GM12874 (cell line): ENCODE measurements around the gene TBC1D32.

ENCODE experiments used
- TF ChIP-seq, protein P1 (sequence below): IDR thresholded peaks from 2 replicates; pipeline ENCODE4 v1.5.1; 2011; ENCODE audit warnings: low read depth, mild to moderate bottlenecking, control low read depth, low read length, moderate library complexity; ENCODE audit not compliant: insufficient read depth

Gene TBC1D32

DNA sequence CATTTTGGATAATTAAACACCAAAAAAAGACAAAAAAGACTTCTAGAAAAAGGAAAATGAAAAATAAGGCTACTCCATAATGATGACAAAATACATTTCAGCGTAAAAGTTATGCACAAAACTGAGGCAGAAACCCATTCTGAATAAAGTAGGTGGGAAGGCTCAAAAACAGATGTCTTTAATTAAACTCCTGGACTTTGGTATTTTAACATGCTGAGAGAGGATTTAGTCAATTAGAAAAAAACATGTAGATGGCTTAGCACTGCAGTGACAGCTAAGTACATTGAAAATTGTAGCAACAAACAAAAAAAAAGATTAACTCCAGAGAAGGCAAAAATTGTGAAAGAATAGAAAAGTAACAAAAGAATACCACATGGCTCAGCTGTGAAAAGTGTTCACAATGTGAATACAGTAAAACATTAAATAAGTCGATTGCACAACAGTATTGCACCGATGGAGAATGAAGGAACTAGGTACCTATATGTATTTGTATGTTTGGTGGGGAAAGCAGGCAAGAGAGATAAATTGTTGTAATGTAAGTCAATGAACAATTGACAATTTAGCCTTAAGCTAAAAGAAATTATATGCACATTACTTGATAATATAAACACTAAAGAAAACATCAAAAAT, 59.5 kb downstream of the TBC1D32 start:
- TF ChIP-seq, protein P1, sequence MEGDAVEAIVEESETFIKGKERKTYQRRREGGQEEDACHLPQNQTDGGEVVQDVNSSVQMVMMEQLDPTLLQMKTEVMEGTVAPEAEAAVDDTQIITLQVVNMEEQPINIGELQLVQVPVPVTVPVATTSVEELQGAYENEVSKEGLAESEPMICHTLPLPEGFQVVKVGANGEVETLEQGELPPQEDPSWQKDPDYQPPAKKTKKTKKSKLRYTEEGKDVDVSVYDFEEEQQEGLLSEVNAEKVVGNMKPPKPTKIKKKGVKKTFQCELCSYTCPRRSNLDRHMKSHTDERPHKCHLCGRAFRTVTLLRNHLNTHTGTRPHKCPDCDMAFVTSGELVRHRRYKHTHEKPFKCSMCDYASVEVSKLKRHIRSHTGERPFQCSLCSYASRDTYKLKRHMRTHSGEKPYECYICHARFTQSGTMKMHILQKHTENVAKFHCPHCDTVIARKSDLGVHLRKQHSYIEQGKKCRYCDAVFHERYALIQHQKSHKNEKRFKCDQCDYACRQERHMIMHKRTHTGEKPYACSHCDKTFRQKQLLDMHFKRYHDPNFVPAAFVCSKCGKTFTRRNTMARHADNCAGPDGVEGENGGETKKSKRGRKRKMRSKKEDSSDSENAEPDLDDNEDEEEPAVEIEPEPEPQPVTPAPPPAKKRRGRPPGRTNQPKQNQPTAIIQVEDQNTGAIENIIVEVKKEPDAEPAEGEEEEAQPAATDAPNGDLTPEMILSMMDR: no peak

DNA sequence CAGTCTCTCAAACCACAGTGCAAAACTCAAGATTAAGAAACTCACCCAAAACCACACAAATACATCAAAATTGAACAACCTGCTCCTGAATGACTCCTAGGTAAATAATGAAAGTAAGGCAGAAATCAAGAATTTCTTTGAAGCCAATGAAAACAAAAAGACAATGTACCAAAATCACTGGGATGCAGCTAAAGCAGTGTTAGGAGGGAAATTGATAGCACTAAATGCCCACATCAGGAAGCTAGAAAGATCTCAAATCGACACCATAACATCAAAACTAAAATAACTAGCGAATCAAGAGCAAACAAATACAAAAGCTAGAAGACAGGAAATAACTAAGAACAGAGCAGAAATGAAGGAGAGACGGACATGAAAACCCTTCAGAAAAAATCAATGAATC, 70.5 kb downstream of the TBC1D32 start:
- TF ChIP-seq, protein P1: no peak

GRCh38 chr6:121260651-121261102, 73.6 kb downstream of the TBC1D32 start:
- TF ChIP-seq, protein P1: no peak

DNA sequence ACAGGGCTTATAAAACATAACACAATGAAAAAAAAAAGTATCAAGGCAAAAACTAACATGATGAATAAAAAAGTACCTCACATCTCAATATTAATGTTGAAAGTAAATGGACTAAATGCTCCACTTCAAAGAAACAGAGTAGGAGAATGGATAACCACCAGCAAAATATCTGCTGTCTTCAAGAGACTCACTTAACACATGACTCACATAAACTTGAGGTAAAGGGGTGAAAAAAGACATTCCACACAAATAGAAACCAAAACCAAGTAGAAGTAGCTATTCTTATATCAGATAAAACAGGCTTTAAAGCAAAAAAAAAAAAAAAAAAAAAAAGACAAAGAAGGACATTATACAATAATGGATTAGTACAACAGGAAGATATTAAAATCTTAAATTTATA, 86.9 kb downstream of the TBC1D32 start:
- TF ChIP-seq, protein P1: no peak

- TF ChIP-seq, protein P1: no peak
These were observed 91.9 kb downstream of the TBC1D32 start for GRCh38 chr6:121242386-121242785.

DNA sequence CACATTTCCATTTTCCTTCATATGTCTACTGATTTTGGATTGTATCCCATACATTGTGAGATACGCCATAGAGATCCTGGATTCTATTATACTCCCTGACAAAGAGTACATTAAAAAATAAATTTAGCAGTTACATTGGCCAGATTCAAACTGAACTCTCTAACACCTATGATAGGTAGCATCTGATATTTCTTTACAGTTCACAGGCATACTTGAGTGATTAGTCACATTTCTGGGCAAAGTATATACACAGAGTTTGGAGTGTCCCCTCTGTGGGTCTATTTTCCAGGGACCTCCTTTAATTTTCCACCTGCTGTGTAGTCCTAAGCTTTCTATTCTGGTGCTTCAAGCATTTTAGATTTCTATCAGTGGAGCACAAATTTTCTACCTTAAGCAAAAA, 96.4 kb downstream of the TBC1D32 start:
- TF ChIP-seq, protein P1: no peak

DNA sequence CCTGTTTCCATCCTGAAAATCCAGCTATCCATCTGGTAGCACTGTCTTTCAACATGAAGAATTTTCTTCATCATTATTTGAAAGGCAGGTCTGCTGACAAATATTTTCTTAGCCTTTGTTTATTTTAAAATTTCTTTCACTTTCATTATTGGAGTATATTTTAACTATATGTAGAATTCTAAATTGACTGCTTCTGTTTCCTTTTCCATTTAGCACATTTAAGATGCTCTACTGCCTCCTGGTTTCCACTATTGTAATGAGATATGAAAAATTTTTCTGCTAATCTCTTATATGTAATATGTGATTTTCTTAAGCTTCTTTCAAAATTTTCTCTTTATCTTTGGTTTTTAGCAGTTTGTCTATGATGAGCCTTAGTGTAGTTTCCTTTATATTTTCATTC, 97.3 kb downstream of the TBC1D32 start:
- TF ChIP-seq, protein P1: no peak
